GM21526 (cell line): ENCODE results near the gene PPM1E.
"Not testable (repeated sequence)": the region's sequence is repeated elsewhere in the genome, so short reads cannot be mapped to it uniquely, and the experiment has no call there.

Experiments
- ATAC-seq: cut with Tn5 transposase; IDR thresholded peaks from one replicate; pipeline ENCODE4 v1.9.1; 2021; ENCODE audit warnings: moderate library complexity; ENCODE audit not compliant: unreplicated experiment, low FRiP score

PPM1E gene

DNA sequence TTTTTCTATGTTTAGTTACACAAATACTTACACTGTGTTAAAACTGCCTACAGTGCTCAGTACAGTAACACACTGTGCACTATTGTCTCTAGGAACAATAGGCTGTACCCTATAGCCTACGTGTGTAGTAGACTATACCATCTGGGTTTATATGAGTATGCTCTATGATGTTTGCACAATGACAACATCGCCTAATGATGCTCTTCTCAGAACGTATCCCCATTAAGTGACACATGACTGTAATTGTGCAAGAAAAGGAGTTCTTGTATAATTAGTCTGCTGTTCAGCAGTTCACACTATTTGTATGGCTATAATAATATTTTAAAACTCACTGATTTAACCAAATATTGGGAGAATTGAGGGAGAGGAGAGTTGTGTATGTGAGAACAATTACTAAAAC lies 177.3 kb downstream of the PPM1E start:
- ATAC-seq: no peak

DNA sequence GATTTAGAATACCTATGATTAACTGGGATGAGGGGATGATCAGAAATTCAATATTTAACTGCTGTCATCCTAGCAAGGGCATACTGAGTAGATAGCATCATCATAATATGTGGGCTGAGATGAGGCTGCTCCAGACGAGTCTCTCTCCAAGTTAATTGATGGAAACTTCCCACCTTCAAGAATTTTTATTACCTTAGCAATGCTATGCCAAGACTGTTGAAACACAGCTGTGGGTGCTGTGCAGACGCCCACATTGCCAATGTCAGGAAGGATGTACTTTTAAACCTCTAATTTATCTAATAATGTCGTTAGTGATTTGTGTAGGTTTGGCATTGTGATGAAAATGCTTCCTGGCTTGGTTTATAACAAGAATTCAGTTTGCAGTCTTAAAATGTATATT lies 180.6 kb downstream of the PPM1E start:
- no peak for ATAC-seq

DNA sequence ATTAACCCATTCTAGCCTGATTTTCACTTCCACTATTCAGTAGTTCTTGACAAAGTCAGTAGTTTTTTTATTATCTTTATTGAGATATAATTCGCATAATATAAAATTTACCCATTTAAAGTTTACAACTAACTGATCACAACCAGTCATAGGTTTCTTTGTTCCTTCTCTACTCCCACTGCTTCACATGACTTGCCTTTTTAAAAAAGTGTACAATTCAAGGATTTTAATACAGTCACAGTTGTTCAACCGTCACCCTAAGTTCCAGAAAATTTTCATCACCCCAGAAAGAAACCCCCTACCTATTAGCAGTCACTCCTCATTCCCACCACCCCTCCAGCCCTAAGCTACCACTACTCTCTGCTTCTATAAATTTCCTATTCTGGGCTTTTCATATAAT lies 188.5 kb downstream of the PPM1E start:
- ATAC-seq: no peak

DNA sequence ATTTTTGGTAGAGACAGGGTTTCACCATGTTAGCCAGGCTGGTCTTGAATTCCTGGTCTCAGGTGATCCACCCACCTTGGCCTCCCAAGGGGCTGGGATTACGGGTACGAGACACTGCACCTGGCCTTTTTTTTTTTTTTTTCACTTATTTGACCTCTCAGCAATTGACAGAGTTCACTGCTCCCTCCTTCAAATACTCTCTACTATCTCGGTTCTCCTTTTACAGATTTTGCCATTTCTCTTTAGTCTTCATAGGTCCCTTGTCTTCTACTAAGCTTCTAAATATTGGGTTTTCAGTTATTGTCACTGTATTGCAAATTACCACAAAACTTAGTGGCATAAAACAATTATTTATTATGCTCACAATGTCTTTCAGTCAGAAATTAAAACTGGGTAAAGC lies 191.8 kb downstream of the PPM1E start:
- ATAC-seq: no peak

DNA sequence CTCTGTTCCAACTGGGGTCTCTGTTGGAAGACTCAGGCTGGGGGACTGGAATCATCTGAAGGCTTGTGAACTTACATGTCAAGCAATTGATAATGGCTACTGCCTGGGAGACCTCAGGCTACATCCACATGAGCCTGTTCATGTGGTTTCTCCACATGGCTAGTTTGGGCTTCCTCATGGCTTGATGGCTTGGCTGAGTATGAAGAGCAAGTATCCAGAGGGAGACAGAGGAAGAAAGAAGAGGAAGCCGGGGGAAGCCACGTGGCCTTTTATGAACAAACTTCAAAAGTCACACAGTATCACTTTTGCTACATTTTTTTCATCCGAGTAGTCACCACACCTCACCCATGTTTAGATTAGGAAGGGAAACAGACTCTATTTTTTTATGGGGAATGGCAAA lies 192.2 kb downstream of the PPM1E start:
- ATAC-seq: no peak

DNA sequence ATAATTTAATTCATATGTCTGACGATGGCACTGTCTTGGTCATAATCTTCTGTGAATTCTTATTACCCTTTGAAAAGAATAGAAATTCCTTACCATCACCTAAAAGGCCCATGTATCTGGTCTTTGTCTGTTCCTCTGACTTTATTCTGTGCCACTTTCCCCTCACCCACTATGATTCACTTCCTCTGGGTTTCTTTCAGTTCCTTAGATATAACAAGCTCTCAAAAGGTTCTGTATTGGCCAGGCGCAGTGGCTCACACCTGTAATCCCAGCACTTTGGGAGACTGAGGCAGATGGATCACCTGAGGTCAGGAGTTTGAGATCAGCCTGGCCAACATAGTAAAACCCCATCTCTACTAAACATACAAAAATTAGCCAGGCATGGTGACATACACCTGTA lies 198.7 kb downstream of the PPM1E start:
- ATAC-seq: not testable (repeated sequence)

DNA sequence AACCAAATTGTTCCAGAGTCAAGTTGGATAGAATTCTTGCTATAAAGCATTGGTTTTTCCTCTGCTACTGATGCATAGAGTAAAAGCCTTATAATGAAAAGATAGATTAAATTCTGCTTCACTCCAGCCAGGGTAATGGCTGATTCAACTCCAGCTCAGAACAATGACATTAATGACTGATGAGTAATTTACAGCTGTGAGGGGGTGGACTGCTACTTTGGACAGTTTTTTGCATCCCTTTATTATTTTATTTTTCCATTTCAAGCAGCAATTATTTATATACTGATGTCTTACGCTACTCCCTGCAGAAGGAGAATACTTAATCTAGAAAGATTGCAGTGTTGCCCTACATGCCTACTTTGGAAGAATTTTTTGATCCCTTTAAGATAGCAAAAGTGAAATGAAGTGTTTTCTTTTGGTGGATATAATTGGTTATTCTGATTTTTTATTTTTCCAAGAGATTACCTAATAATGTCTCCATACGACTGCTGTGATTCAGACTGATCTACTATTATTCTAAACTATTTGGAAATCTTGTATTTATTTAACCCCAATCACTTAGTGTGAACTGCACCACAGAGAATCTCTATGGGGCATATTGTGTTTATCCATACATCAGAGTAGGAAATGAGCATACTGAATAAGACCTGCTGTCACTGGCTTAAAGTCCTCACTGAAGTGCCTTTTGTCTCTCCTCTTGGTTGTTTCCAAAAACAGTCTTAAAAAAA lies 201.5 kb downstream of the PPM1E start:
- no peak for ATAC-seq

DNA sequence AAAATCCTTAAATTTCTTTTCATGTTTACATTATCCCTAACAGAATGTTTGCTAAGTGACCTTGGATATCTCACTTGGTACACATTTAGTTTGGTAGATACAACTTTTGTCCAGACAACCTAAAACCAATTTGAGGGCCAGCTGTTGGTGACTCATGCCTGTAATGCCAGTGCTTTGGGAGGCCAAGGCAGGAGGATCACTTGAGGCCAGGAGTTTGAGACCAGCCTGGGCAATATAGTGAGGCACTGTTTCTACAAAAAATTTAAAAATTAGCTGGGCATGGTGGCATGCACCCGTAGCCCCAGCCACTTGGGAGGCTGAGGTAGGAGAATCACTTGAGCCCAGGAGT lies 202.0 kb downstream of the PPM1E start:
- ATAC-seq: not testable (repeated sequence)

DNA sequence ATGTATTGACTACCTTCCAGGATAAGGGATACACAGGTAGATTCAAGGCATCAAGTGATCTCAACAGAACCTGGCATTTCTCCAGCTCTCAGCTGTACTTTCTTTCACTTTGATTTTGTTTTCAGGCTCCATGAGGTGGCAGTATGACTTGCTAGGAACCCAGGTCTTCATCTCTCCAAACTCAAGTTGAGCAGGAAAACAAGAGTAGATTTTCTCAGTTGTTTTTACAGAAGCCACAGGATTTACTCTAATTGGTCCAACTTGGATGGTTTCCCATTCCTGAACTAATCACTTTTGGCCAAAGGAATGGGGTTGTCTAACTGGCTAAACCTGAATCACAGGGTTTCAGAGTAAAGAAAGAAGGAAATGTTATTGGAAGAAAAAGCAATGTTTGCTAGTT lies 204.4 kb downstream of the PPM1E start:
- no peak for ATAC-seq

DNA sequence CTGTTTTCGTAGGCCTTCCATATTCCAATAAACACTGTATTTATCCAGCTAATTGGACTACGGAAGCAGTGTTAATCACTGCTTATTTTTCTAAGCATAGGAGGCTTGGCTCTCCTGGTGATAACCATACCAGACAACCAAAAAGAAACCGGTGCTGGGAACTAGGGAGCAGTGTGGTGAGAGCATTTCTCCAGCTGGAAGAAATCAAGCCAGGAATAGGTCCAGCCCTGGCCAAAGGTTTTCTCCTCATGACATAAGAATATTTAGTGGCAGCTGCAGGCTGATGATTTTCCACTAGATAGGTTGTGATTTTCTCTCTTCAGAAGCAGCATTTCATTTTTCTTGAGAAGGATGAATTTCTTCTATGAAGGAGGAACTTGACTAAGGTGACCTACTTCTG lies 209.6 kb downstream of the PPM1E start:
- no peak for ATAC-seq

DNA sequence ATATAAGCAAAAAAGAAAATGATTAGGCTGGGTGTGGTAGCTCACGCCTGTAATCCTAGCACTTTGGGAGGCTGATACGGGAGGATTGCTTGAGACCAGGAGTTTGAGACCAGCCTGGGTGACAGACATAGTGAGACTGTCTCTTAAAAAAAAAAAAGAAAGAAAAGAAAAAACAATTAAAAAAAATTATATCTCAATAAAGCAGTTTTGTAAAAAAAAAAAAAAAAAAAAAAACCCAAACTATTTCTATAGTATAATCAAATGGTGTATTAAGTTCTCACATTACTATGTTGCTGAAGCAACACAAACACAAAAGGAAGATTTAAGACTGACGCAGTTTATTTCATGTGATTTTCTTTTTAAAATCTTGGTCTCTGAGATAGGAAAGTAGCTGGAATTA lies 210.6 kb downstream of the PPM1E start:
- ATAC-seq: no peak

DNA sequence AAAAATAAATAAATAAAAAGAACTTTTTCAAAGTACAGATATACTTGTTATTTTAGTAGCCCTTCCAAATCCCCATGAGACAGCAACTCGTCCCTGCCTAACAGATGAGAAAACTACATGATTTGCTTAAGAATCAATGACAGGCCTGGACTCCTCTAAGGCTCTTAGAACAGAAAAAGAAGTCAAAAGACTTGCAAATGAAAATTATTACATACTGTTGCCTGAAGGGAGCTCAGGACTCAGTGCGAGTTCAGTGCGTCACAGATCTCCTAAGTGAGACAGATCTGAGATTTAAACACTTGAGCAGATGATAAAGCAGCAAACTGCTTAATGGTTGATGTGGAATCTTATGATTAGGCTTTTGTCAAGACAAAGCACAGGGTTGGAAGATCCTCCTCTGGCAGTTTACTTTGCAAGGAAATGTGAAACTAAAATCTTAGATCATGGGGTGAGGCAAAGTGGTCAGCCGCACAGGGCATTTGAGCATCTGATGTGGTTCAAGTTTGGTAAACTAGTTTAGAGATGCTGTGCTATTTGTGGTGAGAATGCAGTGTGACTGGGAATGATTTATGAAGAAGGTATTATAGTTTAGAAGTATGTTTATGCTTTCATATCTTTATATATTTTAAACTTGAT lies 212.9 kb downstream of the PPM1E start:
- no peak for ATAC-seq

DNA sequence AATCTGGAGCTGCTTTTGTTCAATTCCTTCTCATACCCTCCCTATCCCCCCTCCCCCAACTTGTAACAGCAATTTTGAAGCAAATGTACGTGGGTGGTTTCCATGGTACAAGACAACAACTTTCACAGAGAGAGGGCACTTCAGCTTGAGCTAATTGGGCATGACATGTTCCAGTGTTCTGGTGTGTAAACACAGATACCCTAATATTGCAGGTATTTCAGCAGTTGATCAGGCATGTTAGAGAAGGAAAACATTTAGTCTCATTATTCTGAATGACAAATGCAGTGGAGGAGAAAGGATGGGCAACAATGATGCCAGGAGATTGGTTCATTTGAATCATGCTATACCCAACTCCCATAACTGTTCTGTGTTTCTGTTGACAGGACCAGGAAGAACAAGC lies 213.5 kb downstream of the PPM1E start:
- ATAC-seq: no peak

DNA sequence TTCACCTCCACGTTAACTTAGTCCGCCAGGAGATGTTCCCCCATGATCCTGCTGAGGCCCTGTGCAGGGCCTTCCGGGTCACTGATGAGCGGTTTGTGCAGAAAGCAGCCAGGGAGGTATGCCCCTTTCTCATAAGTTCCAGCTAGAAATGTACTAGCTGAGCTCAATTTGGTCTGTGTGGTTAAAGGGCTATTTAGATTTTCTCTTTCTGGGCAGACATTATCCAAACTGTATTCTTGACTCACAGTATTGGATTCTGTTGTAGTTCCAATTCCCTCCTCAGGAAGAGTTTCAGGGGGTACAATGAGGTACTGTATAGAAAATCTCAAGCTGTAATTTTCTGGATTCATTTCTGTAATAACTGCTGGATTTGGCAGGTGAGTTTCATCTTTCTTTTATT lies 214.0 kb downstream of the PPM1E start:
- no peak for ATAC-seq

DNA sequence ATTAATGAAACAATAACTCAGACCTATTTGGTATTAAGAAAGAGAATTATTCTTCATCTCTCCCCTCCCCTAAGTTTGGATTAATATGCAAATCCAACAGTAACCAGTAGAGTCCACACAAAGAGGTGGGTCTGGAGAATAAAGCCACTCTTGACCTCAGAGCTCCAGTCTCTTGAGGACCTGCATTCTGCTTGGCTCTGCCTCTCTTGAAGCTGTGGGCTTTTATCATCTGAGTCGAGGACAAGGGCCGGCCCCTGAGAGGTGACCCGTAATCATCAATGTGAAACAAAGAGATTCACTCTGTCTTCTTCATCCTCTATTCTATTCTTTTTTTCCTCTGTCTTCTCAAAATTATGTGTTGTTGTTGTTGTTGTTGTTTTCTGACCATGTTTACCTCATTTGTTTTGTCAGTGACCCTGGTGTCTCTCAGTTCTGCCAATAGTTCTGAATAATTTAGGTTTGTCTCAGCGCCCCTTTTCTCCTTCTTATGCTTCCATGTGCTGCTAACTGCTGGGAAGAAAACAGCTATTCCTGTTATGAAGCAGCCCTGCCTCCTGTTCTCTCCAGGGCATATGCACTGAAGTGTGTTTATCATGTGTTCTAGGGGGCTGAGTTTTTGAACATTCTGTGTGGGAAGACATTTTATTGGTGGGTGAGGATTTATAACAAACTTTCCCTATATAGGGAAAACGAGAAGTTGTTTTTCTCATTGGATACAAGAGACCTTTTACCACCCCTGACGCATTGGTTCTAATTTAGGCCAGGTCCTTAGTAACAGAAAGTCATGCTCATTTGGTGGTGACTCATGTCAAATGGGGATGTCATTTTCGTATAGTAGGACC lies 215.2 kb downstream of the PPM1E start:
- no peak for ATAC-seq

DNA sequence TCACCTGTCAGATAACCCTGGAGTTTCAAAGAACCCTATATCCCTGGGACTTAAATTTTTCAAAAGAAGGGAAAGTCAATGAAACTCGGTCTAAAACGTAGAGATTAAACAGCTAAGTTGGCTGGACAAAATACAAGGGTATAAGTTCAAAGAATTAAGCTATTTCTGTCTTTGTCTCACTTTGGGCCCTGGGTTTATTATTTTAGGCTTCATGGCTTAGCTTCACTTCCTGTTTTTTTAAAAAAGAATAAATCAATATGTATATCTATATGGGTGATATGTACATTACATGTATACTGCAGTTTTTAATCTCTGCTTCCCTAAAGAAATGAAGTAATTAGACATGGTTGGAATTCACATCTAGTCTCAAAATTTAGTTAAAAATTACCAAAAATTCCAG lies 218.7 kb downstream of the PPM1E start:
- no peak for ATAC-seq

DNA sequence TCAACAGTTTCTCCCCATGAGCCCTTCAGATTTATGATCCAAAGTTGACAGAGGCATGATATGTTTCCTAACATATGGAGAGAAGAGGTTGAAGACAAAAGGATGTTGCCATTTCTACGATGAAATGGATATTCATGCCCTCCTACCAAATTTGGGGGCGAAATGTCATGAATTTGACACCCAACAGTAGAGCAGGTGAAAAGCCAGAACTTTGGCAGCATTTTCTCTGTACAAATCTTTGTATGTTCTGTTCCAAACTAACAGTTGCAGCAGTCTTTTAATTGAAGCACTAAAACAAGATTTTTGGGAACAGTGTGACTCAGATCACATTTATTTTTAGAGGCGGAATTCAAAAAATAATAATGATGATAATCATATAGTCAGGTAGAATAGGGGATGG lies 220.9 kb downstream of the PPM1E start:
- no peak for ATAC-seq

DNA sequence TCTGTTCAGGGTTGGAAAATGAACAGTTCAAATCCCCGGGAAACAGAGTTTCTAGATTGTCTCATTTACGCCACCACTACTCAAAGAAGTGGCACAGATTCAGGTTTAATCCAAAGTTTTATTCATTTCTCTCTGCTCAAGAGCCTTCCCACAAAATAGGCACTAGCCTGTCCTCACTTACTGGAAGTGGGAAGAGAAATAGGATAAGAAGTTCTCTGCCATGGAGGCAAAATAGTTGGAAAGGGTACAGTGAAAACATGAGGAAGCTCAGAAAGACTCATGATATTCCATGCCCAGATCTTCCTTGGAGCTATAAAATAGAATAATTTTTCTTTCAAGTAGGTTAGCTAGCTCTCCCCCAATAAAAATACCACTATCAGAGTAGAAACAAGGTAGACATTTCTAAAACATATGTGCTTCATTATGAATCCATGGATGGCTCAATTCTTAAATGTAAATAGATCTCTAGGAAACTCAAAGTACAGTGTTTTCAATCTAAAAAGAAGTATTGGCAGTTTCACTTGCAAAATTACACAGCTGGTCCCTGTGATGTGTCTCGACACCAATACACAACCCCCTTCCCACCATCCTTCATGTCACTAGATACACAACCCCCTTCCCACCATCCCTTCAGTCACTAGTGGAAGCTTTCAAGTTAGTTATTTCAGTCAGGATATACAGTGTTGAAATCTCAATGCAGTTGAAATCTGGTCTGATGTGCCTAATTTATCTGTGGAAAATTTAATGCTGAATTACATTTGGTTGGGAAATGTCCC lies 225.2 kb downstream of the PPM1E start:
- no peak for ATAC-seq

DNA sequence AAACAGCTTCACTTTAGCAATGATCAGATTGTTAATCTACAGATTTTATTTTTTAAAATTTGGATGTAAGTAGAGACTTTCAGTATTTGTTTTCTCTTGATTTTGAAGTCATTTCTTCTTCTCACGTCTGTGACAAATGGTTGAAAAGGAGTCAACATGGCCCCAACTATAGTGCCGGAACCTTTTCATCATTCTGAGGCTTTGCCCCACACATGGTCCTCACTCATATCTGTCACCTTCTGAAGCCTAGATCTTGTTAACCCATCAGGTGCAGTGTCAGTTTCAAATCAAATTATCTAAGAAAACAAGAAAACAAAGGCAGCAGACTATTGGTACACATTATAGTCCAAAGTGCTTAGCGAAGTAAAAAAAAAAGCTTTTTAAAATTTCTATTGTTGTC lies 227.0 kb downstream of the PPM1E start:
- ATAC-seq: no peak

DNA sequence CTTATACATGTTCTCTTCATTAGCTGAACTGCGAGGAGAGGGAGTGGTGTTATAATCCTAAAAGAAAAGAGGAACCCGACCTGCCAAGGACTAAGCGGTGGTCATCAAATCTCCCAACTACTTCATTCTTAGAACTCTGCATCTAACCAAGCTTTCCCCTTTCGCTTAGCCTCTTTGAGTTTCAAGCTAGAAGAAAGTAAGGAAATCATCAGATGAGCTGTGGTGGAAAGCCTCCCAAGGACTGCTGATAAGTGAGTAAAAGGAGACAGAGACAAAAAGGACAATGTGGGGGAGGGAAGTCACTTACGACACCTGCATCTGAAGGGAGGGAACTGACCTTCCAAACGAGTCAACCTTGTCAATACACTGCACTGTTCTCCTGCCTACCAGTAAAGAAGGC lies 229.7 kb downstream of the PPM1E start:
- ATAC-seq: no peak

DNA sequence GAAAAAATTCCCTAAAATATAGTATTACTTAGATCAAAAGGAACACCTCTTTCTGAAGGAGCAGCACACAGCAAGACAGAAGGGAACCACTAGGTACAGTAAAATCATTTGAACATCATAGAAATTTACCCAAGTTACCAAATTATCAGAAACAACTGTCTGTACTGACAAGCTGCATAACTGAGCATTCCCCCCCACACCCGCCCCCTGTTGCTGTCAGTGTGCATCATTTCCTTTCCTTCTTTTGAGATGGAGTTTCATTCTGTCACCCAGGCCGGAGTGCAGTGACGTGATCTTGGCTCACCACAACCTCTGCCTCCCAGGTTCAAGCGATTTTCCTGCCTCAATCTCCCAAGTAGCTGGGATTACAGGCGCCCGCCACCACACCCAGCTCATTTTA lies 230.3 kb downstream of the PPM1E start:
- no peak for ATAC-seq
